ENCODE measurements around the gene ADAM12. TPM values are rescaled to one million over a fixed set of nuclear protein-coding genes. Genes with fewer than 3 reads are reported as not detected.

The ADAM12 gene
- total and polyA plus RNA-seq, 2 donors (not counting 3 experiments of a cell fraction or from before 2014, with no cell fraction given) = 0.22 to 0.33 TPM

DNA sequence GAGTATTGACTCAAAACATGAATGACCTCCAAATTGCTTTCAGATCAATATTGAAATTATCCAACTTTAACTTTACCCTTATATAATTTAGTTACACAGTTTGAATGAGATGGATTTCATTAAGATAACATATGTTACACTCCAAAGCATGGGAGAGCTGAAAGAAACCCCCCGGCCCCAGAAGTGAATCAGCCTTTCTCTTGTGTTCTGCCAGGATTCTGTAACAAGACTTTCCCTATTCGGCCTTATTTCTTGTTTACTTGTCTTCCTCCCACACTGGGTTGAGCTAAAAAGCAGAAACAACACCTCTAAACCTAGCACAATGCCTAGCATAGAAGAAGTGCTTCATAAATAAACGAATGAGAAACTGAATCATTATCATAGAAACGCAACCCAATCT, 224.8 kb downstream of the ADAM12 start:
- CTCF ChIA-PET = no interaction called here
- Histone ChIP-seq H3K9me3 (replicated peaks; ENCODE audit: control insufficient read depth, insufficient read depth, low read length) (no peaks in the 10 kb centered on the region), H3K27ac (ENCODE audit: insufficient read depth, low read depth, low read length) (no peak overlapping the region), H3K79me2 (ENCODE audit: control insufficient read depth, insufficient read depth, low read length) (no peaks in the 10 kb centered on the region), H3K4me1 (ENCODE audit: control insufficient read depth, extremely low read depth, insufficient read depth, low read length) (no peaks in the 10 kb centered on the region), H2AFZ (ENCODE audit: low read depth, low read length) (no peak overlapping the region), H4K20me1 (replicated peaks; ENCODE audit: control insufficient read depth, extremely low read depth, insufficient read depth, low read length) (no peaks in the 10 kb centered on the region), H3K4me2 (ENCODE audit: insufficient read depth, low read length) (no peak overlapping the region), H3K36me3 (ENCODE audit: control insufficient read depth in 2 of 2, extremely low read depth in 1 of 2, insufficient read depth in 2 of 2, low read length in 2 of 2) (no peaks in the 10 kb centered on the region), H3K9ac (replicated peaks; ENCODE audit: extremely low read depth, insufficient read depth, low read length) (no peak overlapping the region), H3K27me3 (ENCODE audit: control insufficient read depth in 2 of 2, insufficient read depth in 2 of 2, low read length in 2 of 2) (no peaks in the 10 kb centered on the region), H3K4me3 (replicated peaks in 1 of 3; ENCODE audit: insufficient read depth in 1 of 3, low read depth in 1 of 3, low read length in 3 of 3) (no peak overlapping the region), H3K9me1 (replicated peaks; ENCODE audit: control insufficient read depth, extremely low read depth, insufficient read depth, low read length) (no peaks in the 10 kb centered on the region)
- dilution Hi-C loops (cut with MboI; ENCODE audit: extremely low pct_ligation_motif_present, low sequenced_read_pairs) (no loop called here), intact Hi-C loops (cut with micrococcal nuclease) (no loop called here)
- no TSS peak for BruUV-seq (replicated peaks)
- FAIRE-seq = no peak
- TF ChIP-seq MYC (IDR thresholded peaks at IDR 0.05; ENCODE audit: low read depth, low read length) (no peak), POLR2AphosphoS5 (IDR thresholded peaks at IDR 0.05; ENCODE audit: insufficient read depth, low read depth, low read length) (no peak), FOS (IDR thresholded peaks at IDR 0.05; ENCODE audit: borderline replicate concordance, insufficient read depth, low read length) (no peak), JUN (IDR thresholded peaks at IDR 0.05; ENCODE audit: borderline replicate concordance, insufficient read depth, insufficient read length, low read depth) (no peak)
- TF ChIP-seq, protein P1, sequence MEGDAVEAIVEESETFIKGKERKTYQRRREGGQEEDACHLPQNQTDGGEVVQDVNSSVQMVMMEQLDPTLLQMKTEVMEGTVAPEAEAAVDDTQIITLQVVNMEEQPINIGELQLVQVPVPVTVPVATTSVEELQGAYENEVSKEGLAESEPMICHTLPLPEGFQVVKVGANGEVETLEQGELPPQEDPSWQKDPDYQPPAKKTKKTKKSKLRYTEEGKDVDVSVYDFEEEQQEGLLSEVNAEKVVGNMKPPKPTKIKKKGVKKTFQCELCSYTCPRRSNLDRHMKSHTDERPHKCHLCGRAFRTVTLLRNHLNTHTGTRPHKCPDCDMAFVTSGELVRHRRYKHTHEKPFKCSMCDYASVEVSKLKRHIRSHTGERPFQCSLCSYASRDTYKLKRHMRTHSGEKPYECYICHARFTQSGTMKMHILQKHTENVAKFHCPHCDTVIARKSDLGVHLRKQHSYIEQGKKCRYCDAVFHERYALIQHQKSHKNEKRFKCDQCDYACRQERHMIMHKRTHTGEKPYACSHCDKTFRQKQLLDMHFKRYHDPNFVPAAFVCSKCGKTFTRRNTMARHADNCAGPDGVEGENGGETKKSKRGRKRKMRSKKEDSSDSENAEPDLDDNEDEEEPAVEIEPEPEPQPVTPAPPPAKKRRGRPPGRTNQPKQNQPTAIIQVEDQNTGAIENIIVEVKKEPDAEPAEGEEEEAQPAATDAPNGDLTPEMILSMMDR (IDR thresholded peaks at IDR 0.05; ENCODE audit: extremely low read depth in 1 of 2, insufficient read depth in 1 of 2, low read depth in 1 of 2, low read length in 2 of 2) = no peak
- DNase-seq (ENCODE audit: low read depth, low spot score) = no peak
- POLR2A ChIA-PET = no interaction called here

DNA sequence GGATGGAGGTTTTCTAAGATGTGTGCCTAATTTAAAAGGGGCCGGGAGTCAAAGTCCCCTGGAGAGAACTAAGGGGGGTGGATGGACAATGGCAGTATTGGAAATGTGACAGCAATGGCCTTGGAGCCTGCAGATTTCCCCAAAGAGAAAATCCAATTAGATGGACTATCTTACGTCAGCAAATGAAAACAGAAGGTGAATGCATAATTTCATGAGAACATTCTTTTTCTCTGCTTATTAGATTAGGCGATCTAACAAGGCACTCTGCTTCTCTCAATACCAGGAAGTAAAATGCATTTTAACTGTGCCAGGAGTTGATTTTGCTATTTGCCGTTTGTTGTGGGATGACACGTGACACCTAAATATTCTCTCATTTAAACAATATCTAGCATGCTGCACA, 226.6 kb downstream of the ADAM12 start:
- Histone ChIP-seq H3K79me2 (ENCODE audit: control insufficient read depth, insufficient read depth, low read length) (no peaks in the 10 kb centered on the region), H3K9me3 (replicated peaks; ENCODE audit: control insufficient read depth, insufficient read depth, low read length) (no peaks in the 10 kb centered on the region), H3K4me2 (ENCODE audit: insufficient read depth, low read length) (no peak overlapping the region), H3K9ac (replicated peaks; ENCODE audit: extremely low read depth, insufficient read depth, low read length) (no peak overlapping the region), H2AFZ (ENCODE audit: low read depth, low read length) (no peak overlapping the region), H3K9me1 (replicated peaks; ENCODE audit: control insufficient read depth, extremely low read depth, insufficient read depth, low read length) (no peaks in the 10 kb centered on the region), H3K27me3 (ENCODE audit: control insufficient read depth in 2 of 2, insufficient read depth in 2 of 2, low read length in 2 of 2) (no peaks in the 10 kb centered on the region), H3K4me1 (ENCODE audit: control insufficient read depth, extremely low read depth, insufficient read depth, low read length) (no peaks in the 10 kb centered on the region), H3K36me3 (ENCODE audit: control insufficient read depth in 2 of 2, extremely low read depth in 1 of 2, insufficient read depth in 2 of 2, low read length in 2 of 2) (no peaks in the 10 kb centered on the region), H4K20me1 (replicated peaks; ENCODE audit: control insufficient read depth, extremely low read depth, insufficient read depth, low read length) (no peaks in the 10 kb centered on the region), H3K27ac (ENCODE audit: insufficient read depth, low read depth, low read length) (no peak overlapping the region), H3K4me3 (replicated peaks in 1 of 3; ENCODE audit: insufficient read depth in 1 of 3, low read depth in 1 of 3, low read length in 3 of 3) (no peak overlapping the region)
- ChIA-PET POLR2A (no interaction called here), CTCF (interaction anchor here (1.8 kb wide), 1 partner anchor 179 kb away, joined by 5 read pairs; no protein-coding TSS in a partner anchor)
- TF ChIP-seq, protein P2, sequence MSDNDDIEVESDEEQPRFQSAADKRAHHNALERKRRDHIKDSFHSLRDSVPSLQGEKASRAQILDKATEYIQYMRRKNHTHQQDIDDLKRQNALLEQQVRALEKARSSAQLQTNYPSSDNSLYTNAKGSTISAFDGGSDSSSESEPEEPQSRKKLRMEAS (IDR thresholded peaks at IDR 0.05; ENCODE audit: insufficient read depth, insufficient read length) = no peak
- TF ChIP-seq POLR2A (IDR thresholded peaks at IDR 0.05; ENCODE audit: low read depth, low read length) = no peak
- TF ChIP-seq JUN (IDR thresholded peaks at IDR 0.05; ENCODE audit: borderline replicate concordance, insufficient read depth, insufficient read length, low read depth) = no peak
- no peak for TF ChIP-seq GATA2 (IDR thresholded peaks at IDR 0.05; ENCODE audit: insufficient read depth, insufficient read length, low read depth, low read length)
- no peak for TF ChIP-seq FOS (IDR thresholded peaks at IDR 0.05; ENCODE audit: borderline replicate concordance, insufficient read depth, low read length)
- TF ChIP-seq MYC (IDR thresholded peaks at IDR 0.05; ENCODE audit: low read depth, low read length) = no peak
- TF ChIP-seq POLR2AphosphoS5 (IDR thresholded peaks at IDR 0.05; ENCODE audit: insufficient read depth, low read depth, low read length) = no peak
- no peak for TF ChIP-seq EZH2 (IDR thresholded peaks at IDR 0.05; ENCODE audit: borderline replicate concordance, low read depth, low read length, severe bottlenecking)
- FAIRE-seq = no peak
- no TSS peak for BruUV-seq (replicated peaks)
- no peak for DNase-seq (ENCODE audit: low read depth, low spot score)
- intact Hi-C loops (cut with micrococcal nuclease) = loop anchor here (1.0 kb wide), 1 partner anchor 179 kb away; no protein-coding TSS in a partner anchor
- dilution Hi-C loops (cut with MboI; ENCODE audit: extremely low pct_ligation_motif_present, low sequenced_read_pairs) = no loop called here
